Measurements from ENCODE around the gene NEK6.

Gene NEK6

DNA sequence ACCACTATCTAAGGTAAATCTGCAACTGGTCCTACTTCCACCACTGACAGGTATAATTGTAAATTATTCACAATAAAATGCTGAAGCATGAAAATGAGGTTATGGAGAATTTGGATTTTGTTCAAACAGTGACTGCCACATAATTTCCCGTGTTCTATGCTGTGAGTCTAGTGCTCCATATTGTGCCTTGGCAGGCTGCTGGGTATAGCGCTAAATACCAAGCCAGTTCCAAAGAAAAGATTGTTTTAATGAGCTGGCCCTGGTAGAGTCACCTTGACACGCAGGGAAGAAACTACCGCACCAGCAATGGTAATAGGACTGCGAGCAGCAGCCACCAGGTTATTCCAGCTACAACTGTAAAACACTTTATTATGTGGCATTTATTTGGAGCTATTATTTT lies 127.1 kb downstream of the NEK6 start:
- DNase-seq, result no peak

DNA sequence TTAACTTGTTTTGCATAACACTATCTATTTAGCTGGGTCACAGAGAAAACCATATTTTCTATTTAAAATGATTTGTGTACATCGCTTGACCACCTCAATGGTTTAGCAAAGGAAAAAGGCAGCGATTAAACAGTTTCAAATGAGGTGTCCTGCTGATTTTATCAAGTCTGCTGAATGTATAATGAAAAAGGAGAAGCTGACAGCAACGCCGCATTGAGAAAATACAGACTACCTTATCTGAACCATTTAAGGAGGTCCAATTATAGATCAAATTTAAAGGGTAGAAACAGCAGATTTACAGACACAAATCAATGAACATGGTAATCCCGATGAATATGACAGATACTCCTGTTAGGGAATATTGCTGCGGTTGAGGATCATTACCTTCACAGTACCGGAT lies 127.9 kb downstream of the NEK6 start:
- no peak for DNase-seq

DNA sequence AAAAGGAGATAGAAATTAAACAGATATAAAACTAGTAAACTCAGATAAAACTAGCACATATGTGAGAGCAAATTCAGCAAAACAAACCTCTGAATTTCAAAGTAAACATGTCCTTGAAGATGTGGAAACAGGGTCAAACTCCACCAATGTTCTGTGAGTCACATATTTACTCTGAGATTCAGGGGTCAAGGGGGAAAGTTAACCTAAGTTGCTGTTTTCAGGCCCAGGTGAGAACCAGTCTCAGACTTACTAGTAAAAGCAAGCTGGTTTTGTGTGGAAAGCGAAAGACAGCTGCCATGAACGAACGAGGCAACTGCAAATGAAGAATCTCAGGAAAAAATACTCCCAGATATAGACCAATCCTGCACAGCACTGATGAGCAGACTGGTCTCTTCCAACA lies 128.5 kb downstream of the NEK6 start:
- no peak for DNase-seq

DNA sequence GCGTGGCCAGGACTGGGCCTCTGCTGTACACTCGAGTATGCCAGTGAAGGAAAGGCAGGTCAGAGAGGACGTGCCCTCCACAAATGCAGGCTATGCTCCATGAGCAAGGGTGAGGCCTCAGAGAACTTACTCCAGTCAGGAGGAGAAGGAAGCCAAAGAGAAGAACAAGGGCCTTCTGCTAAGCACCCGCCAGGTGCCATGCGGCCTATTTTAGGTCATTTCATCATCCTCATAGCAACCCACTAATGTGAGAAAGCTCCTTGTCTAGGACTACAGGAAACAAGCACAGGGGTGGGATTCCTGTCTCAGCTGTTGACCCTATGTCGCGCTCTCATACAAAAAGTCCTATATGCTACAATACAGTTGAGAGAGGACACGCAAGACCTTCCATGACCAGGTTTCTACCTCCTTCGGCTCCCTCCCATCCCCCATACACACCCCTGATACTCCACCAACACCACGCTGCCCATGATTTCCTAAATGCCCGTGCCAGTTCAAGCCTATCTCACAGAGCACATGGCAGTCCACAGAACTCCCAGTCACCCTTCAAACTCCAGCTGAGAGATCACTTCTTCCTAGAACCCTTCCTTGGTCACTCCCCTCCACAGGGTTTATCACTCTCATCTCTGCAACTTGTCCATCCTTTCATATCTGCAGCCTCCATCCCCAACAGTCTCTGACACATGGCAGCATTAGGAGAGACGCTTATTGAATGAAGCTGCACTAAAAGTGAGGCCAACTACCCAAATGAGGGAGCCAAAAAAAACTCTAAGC lies 130.7 kb downstream of the NEK6 start:
- no peak for DNase-seq

DNA sequence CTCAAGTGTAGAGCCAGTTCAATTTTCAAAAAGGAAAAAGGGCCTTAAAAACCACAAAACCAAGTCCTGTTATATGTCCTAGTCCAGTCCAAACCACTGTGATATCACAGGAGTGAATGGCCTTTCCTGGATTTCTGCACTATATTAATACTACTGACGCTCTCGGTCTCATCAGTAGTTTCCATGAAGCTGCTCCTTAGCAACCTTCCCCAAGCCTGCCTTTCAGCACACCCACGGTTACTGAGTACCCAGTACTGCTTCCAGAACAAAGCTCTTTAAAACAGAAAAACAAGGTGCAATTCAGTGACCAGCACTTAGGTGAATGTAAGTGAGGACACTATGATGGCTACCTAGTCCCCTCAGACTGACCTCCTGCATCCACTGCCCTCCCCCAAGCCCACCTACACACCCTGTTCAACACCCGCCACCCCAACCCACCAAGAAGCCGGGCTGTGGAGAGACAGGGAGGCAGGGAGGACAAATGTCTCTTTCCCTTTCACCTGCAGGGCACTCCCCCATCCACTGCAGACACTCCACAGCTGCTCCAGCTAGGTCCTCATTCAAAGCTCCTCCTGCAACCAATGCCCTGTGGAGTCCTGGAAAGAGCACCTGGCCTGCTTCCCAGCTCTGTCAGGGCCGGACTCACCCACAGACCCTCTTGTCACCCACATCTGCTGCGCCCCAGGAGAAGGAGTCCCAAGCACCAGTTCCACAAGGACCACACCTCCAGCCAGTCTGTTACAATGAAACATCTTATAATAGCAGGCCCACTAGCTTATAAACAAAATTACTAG lies 131.6 kb downstream of the NEK6 start:
- no peak for DNase-seq

DNA sequence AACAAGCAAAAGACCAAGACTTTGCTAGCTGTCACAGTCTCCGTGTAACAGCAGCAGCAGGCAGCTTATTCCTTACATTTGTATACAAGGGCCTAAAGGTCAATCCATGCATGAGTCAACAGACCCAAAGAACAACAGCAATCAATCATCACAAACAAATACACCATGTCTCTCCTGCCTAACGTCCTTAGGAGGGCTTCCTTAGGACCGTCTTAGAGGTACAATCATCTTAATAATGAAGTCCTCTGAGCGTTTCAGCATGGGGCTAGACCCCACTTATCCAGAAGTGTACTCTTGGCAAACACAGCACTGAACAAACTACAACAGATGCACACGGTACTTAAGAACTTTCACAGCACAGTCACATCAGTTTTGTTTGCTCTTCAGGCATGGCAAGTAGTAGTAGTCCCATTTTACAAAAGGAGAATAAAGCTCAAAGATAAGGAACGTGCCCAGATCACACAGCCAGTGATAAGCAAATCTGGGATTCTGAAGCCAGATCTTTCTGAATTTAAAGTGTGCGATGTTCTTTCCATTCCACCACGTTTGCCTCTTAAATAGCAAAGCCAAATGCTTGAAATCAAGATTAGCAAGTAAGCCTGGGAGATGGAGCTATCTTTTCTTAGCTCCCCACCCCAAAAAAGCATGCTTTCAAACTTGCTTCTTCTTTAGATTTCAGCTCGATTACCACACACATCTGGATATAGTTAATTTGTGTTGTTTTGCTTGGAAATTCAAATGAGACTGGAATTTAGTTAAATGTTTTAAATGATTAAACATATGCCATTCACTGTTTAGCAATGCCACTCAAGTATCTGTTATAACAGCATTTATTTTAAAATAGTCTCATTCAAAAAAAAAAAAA lies 133.3 kb downstream of the NEK6 start:
- DNase-seq, result no peak

DNA sequence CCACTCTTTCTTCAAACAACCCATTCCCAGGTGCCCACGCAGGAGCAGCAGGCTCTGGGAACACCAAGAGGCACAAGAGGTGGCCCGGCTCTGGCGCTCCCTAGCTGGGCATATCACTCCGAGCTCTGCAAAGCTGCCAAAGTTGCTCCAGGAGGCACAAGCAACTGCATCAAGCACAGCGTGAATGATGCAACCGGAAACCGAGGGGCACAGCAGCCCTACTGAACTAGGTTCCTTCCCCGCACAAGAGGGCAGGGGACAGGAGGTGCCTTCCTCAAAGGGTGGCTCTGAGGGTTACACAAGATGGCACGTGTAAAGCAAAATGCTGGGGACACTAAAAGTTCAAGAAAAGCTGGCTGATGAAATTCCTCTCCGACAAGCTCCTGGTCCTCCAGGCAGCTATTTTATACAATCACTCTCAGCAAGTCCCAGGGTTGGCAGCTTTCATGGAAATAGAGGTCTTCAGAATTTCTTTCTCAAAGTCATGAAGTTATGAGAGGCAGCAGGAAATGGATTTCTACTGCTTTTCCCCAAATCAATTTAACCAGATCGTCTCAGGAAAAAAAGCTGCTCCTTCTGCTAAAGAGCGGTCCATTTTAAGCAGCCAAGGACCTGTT lies 134.6 kb downstream of the NEK6 start:
- DNase-seq, result no peak

DNA sequence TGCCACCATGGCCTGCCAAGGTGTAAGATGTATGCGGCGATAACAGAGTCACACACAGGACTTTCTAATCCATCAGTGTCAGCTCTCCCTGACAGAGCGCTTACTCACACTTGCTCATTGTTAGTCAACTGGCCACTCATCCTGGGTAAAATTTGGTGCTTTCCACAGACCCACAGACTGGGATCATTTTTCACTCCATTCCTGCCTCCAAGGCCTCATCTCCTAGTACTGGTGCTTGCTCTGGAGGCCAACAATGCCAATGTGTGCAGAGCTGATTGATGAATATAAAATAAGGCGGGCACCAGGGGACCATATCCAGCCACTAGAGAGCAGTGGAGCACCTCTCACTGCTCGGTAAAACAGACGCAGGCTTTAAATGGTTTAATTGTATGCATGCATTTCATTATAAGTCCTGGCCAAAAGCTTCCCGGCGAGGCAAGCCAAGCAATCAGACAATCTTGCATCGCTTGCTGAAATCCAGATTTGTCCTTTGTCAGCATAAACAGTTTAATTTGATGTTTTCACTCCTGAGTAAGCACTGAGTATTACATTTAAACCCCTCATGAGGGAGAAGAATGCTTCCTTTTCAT lies 135.2 kb downstream of the NEK6 start:
- peak; percentile 41 for DNase-seq

DNA sequence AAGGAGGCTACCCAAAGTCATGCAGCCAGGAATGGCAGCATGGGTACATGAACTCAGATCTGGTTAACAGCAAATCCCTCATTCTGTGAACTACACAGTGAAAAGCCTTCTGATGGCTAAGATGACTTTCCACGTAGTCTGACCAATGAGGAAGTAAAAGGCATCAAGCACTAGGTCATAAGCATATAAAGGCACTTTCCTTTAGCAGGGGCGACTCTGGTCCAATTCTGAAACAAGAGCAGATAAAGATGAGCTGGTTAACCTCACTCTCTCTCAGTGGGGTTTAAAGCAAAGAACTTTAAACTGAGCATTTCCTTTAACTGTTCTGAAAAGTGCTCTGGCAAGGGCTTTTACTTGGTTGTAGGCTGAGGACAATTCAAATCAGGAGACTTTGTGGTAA lies 136.4 kb downstream of the NEK6 start:
- no peak for DNase-seq

DNA sequence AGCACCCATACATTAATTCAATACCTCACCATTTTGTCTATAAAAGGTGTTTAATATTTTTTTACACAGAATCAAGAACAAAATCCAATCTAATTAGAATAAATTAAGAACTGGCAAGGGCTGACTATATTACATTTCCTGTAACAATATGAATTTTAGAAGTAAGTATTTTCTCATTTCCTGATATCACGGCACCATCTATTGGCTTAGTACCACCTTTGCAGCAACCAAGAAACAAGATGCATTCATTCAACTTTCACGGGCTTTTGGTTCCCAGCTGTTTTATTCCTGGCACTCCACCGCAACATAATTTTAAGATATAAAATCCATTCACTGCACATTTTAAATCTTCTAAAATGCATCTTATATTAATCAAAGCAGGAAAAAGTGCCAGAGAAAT lies 136.8 kb downstream of the NEK6 start:
- DNase-seq, result no peak

DNA sequence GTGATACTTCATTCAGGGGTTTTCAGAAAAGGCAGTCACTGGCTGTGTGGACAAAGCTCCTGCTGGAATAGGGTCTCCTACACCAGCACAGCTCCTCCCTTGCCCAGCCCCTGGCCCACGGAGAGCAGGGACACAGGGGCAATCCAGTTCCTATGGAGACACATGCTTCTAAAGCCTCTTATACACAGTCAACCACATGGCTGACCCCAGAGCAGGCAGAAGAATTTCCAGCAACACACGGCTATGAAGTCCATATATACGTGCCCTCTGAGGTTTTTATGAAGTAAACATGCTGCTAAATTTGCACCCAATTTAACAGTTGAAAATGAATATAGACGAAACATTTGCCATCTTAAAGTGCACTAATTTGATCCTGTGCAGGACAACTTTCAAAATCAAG lies 138.1 kb downstream of the NEK6 start:
- no peak for DNase-seq

DNA sequence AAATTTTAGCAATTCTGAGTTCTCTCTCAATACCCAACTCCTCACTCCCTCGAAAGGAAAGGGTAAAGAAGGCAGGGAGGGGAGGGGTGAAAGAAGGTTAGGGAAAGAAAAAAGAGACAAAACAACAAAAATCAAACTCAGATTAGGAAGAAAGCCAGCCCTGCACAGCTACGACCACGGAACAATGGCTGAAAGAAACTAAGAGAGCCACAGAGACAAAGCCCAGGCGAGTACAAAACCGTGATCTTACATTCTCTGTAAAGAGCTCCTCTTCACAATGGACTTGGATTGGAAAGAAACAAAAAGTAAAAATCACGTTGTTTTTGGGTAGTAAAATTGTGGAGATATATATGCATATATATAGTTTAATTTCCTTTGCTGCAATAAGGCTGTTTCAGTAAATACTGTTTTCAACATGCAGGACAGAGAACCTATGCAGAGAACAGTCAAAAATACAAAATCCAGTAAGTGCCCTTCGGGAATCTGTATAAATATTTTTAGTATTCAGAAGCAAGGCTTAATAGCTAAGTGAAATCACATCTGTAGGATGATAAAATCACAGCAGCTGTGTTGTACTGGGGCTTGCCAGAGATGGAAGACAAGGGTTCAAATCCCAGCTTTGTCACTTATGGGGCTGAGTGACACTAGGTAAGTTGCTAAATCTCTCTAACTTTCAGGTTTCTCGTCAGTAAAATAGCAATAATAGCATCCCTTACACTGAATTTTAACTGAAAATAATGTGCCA lies 140.6 kb downstream of the NEK6 start:
- no peak for DNase-seq

DNA sequence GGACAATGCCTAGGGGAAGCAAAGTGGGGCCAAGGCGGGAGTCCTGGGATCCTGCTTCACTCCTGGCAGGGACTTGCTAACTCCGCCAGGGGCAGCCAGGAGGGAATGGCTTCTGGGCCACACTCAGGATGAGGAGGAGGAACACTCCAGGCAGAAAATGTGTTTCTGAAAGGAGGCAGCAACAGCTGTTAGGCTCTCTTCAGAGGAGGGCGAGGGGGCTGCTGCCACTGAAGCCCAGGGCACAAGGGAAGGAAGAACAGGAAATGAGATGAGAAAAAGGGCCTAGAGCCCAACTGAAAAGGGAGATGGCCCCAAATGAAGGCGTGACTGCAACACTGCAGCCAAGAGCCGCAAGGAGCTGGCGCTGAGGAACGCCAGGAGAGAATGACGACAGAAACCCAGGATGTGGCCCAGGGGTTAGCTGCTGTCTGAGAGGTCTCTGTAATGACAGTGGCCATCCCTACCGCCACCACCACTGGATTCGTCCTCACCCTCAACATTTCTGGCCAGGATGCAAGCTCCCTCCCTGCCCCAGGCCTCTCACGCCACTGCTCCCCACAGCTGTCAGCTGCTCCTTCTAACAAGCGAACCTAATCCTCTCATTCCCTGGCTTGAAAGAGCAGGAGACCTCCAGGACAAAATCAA lies 141.7 kb downstream of the NEK6 start:
- DNase-seq, result no peak

DNA sequence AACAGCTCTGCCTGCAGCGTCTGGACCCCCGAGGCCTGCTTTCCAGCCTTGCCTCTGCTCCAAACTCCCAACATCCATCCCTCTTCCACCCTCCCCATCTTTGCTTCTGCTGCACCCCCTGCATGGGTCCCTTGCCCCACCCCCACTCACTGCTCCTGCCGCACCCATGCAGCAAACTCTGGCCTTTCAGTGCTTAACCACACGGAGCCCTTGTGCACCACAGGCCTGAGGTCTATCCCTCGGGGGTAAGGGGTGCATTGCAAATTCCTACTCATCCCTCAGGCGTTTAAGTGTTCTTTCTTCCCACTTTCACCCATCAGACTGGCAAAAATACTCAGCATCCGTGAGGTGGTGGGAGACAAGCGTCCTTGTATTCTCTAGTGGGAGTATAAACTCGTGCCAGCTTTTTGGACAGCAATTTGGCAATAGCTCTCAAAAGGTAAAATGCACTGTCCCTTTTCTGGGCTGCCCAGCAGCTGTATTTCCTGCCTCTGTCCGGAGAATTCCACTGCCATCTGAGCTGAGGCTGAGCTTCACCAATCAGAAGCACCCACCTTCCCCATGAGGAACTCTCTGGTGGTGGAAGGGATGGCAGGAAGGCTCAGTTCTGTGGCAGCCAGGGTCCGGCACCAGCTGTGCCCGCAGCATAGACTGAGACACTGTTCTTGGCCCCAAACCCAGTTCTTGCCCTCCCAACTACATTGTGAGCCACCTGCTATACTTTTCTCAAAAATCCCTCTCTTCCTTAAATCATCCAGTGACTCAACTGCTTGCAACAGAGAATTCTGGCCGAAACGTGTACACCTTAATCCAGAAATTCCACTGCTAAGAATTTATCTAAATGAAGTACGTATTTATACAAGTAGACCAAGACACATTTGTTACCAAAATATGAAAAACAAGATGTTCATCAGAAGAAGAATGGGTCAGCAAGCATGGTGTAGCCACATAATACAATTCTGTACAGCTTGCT lies 142.5 kb downstream of the NEK6 start:
- no peak for DNase-seq
